SK-N-SH (cell line): ENCODE measurements around the gene VIPR2. TPM values are rescaled to one million over a fixed set of nuclear protein-coding genes. Genes with fewer than 3 reads are reported as not detected.

ENCODE experiments used
- CTCF ChIA-PET: fragments of 300-600, 350-600 bp; formaldehyde crosslinking; extraction: SDS; loops from one replicate; lab custom pipeline; 2021; lab: Yijun Ruan, JAX
- POLR2A ChIA-PET: fragments of 350-600 bp; sonication (Branson Sonifier 250); formaldehyde crosslinking; extraction: SDS; loops from one replicate; lab custom pipeline; 2020; ENCODE audit warnings: antibody characterized with exemption, inconsistent platforms; lab: Yijun Ruan, JAX
- DNase-seq: peaks from one replicate; pipeline ENCODE4 v3.0.0; 2012
- H2AFZ ChIP-seq: fragments of 200-600 bp; sonication (generic); 2 replicates; pipeline ENCODE4 v1.8.1; 2016; ENCODE audit warnings: antibody characterized with exemption, mild to moderate bottlenecking, low read depth
- H3F3A ChIP-seq: fragments of 200-600 bp; sonication (generic); replicated peaks from 2 replicates; pipeline ENCODE3; 2016; ENCODE audit warnings: antibody characterized with exemption, mild to moderate bottlenecking; ENCODE audit not compliant: insufficient read depth
- H3K27ac ChIP-seq, 2 experiments: fragments of 200-500 bp in 1 of 2; fragments of 200-600 bp in 1 of 2; sonication (Bioruptor generic) in 1 of 2; sonication (generic), shearing (Covaris generic) in 1 of 2; 2 replicates each; pipeline versions ENCODE4 v1.5.1 to v1.6.1; 2014 to 2016; ENCODE audit warnings: low read depth in 2 of 2, inconsistent platforms in 1 of 2, low read length in 1 of 2, mild to moderate bottlenecking in 1 of 2, mixed read lengths in 1 of 2
- H3K27me3 ChIP-seq: fragments of 200-600 bp; sonication (generic), shearing (Covaris generic); 2 replicates; pipeline ENCODE4 v1.6.1; 2016; ENCODE audit warnings: mixed run types; ENCODE audit not compliant: insufficient read depth
- H3K36me3 ChIP-seq, 2 experiments: fragments of 200-500 bp in 1 of 2; fragments of 200-600 bp in 1 of 2; sonication (Bioruptor generic) in 1 of 2; sonication (generic) in 1 of 2; replicated peaks in 1 of 2; 2 replicates each; pipeline versions ENCODE3 to v1.5.1; 2014 to 2016; ENCODE audit warnings: low read length in 1 of 2, mild to moderate bottlenecking in 1 of 2; ENCODE audit not compliant: insufficient read depth in 2 of 2, control insufficient read depth in 1 of 2
- H3K4me1 ChIP-seq, 2 experiments: fragments of 200-500 bp in 1 of 2; fragments of 200-600 bp in 1 of 2; sonication (Bioruptor generic) in 1 of 2; sonication (generic), shearing (Covaris generic) in 1 of 2; 2 replicates each; pipeline versions ENCODE4 v1.5.1 to v1.6.1; 2014 to 2016; ENCODE audit warnings: low read depth in 1 of 2, low read length in 1 of 2, mixed run types in 1 of 2; ENCODE audit not compliant: insufficient read depth in 2 of 2, control insufficient read depth in 1 of 2
- H3K4me2 ChIP-seq: fragments of 200-600 bp; sonication (generic), shearing (Covaris generic); 2 replicates; pipeline ENCODE4 v1.6.1; 2017; ENCODE audit warnings: mixed run types
- H3K4me3 ChIP-seq, 2 experiments: fragments of 200-500 bp in 1 of 2; fragments of 200-600 bp in 1 of 2; sonication (Bioruptor generic) in 1 of 2; sonication (generic), shearing (Covaris generic) in 1 of 2; 2 replicates each; pipeline versions ENCODE4 v1.5.1 to v1.8.1; 2014 to 2016; ENCODE audit warnings: low read depth in 2 of 2, inconsistent platforms in 1 of 2, low read length in 1 of 2, mild to moderate bottlenecking in 1 of 2, mixed read lengths in 1 of 2, moderate library complexity in 1 of 2
- H3K79me2 ChIP-seq: fragments of 200-600 bp; sonication (generic); 2 replicates; pipeline ENCODE4 v1.8.1; 2017; ENCODE audit warnings: mild to moderate bottlenecking; ENCODE audit not compliant: insufficient read depth
- H3K9ac ChIP-seq: fragments of 200-600 bp; sonication (generic); 2 replicates; pipeline ENCODE4 v1.6.1; 2017; ENCODE audit warnings: mixed run types
- H3K9me2 ChIP-seq: fragments of 200-600 bp; sonication (generic); 2 replicates; pipeline ENCODE4 v1.6.1; 2017; ENCODE audit warnings: mixed run types
- H3K9me3 ChIP-seq: fragments of 200-600 bp; sonication (generic); 2 replicates; pipeline ENCODE4 v1.6.1; 2017; ENCODE audit warnings: mixed run types, mild to moderate bottlenecking, moderate library complexity
- H4K20me1 ChIP-seq: fragments of 200-600 bp; sonication (generic); 2 replicates; pipeline ENCODE4 v1.6.1; 2017; ENCODE audit warnings: mild to moderate bottlenecking, mixed run types; ENCODE audit not compliant: insufficient read depth
- FOSL2 ChIP-seq: IDR thresholded peaks from 2 replicates; pipeline ENCODE4 v1.4.0; 2012; ENCODE audit warnings: low read depth, mild to moderate bottlenecking, moderate library complexity, borderline replicate concordance
- FOXM1 ChIP-seq: IDR thresholded peaks from 2 replicates; pipeline ENCODE4 v1.4.0; 2012; ENCODE audit warnings: low read depth, mild to moderate bottlenecking
- MEF2A ChIP-seq: IDR thresholded peaks from 2 replicates; pipeline ENCODE4 v1.4.0; 2012; ENCODE audit warnings: low read depth, borderline replicate concordance
- MXI1 ChIP-seq: IDR thresholded peaks from 2 replicates; pipeline ENCODE4 v1.6.1; 2012; ENCODE audit warnings: mild to moderate bottlenecking, low read depth, low read length, improper control_type of control experiment
- RAD21 ChIP-seq: IDR thresholded peaks from 2 replicates; pipeline ENCODE4 v1.6.1; 2012; ENCODE audit warnings: mild to moderate bottlenecking, low read length
- RXRA ChIP-seq: IDR thresholded peaks from 2 replicates; pipeline ENCODE4 v1.4.0; 2012; ENCODE audit warnings: low read depth, mild to moderate bottlenecking, borderline replicate concordance
- SMC3 ChIP-seq: IDR thresholded peaks from 2 replicates; pipeline ENCODE4 v1.6.1; 2012; ENCODE audit warnings: low read depth, low read length, improper control_type of control experiment
- TEAD4 ChIP-seq: IDR thresholded peaks from 2 replicates; pipeline ENCODE4 v1.4.0; 2012; ENCODE audit warnings: mild to moderate bottlenecking, borderline replicate concordance; ENCODE audit not compliant: insufficient read depth
- YY1 ChIP-seq: IDR thresholded peaks from 2 replicates; pipeline ENCODE4 v1.4.0; 2012; ENCODE audit warnings: low read depth, mild to moderate bottlenecking
- WGBS: methylation state at CpG from one replicate; pipeline ENCODE4 v1.1.6; 2017; ENCODE audit warnings: low lambda C conversion rate; 5-methylcytosine and 5-hydroxymethylcytosine counted together
- polyA plus RNA-seq, 3 experiments: library from polyadenylated mRNA; depleted of rRNA; stranded (reverse); fragments of >200 nt; gene quantifications; 2 replicates each; pipeline ENCODE4 v1.2.3, GENCODE V29; 2012
- TF ChIP-seq, protein P1 (sequence below): IDR thresholded peaks from 2 replicates; pipeline ENCODE4 v1.6.1; 2012; ENCODE audit warnings: mild to moderate bottlenecking, low read depth, low read length, moderate library complexity
- TF ChIP-seq, protein P2 (sequence below): IDR thresholded peaks from 2 replicates; pipeline ENCODE4 v1.4.0; 2012; ENCODE audit warnings: low read depth, borderline replicate concordance
- TF ChIP-seq, protein P3 (sequence below): IDR thresholded peaks from 2 replicates; pipeline ENCODE4 v1.4.0; 2012; ENCODE audit warnings: low read depth
- TF ChIP-seq, protein P4 (sequence below): fragments of 200-600 bp; sonication (generic); IDR thresholded peaks from 2 replicates; pipeline ENCODE4 v1.6.1; 2017; ENCODE audit warnings: antibody characterized with exemption, mild to moderate bottlenecking, moderate library complexity

VIPR2 gene
- polyA plus RNA-seq, 1 of the 3 experiments (the other 2 are of a cell fraction) = not detected

DNA sequence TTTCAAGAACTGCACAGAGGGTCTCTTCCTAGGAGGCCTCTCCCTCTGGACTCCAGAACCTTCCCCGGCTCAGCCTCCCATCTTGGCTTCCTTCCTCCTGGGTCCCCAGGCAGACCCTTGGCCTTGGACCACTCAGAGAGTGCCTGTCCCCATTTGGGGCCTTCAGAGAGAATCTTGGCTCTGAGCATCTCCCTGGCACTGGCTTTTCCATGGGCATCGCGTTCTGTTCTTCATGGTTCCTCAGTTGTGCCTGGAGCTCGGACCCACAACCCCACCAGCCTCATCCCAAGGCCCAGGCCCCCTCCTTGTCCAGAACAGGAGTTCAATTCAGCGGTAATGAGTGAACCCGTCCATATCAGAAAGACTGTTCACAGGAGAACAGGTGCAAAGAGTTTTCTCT lies 73.4 kb downstream of the VIPR2 start:
- ChIA-PET CTCF (no interaction called here), POLR2A (no interaction called here)
- Histone ChIP-seq H3K9ac (no peak overlapping the region), H3K9me2 (no peaks in the 10 kb centered on the region), H3K4me2 (no peak overlapping the region), H3K4me3 (no peak overlapping the region), H3K27me3 (no peaks in the 10 kb centered on the region), H3K9me3 (no peaks in the 10 kb centered on the region), H3F3A (no peaks in the 10 kb centered on the region), H3K79me2 (no peaks in the 10 kb centered on the region), H3K27ac (no peak overlapping the region), H2AFZ (no peak overlapping the region), H4K20me1 (no peaks in the 10 kb centered on the region), H3K4me1 (peaks cover 0 to 7% of the 10 kb centered on the region in 2 experiments; a peak in 1 of 4 replicates), H3K36me3 (no peaks in the 10 kb centered on the region)
- WGBS = 38% methylated on average over 6 of the region's 6 CpGs
- no peak for DNase-seq
- TF ChIP-seq, protein P1, sequence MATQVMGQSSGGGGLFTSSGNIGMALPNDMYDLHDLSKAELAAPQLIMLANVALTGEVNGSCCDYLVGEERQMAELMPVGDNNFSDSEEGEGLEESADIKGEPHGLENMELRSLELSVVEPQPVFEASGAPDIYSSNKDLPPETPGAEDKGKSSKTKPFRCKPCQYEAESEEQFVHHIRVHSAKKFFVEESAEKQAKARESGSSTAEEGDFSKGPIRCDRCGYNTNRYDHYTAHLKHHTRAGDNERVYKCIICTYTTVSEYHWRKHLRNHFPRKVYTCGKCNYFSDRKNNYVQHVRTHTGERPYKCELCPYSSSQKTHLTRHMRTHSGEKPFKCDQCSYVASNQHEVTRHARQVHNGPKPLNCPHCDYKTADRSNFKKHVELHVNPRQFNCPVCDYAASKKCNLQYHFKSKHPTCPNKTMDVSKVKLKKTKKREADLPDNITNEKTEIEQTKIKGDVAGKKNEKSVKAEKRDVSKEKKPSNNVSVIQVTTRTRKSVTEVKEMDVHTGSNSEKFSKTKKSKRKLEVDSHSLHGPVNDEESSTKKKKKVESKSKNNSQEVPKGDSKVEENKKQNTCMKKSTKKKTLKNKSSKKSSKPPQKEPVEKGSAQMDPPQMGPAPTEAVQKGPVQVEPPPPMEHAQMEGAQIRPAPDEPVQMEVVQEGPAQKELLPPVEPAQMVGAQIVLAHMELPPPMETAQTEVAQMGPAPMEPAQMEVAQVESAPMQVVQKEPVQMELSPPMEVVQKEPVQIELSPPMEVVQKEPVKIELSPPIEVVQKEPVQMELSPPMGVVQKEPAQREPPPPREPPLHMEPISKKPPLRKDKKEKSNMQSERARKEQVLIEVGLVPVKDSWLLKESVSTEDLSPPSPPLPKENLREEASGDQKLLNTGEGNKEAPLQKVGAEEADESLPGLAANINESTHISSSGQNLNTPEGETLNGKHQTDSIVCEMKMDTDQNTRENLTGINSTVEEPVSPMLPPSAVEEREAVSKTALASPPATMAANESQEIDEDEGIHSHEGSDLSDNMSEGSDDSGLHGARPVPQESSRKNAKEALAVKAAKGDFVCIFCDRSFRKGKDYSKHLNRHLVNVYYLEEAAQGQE = no peak
- TF ChIP-seq FOXM1 (no peak), MXI1 (no peak), TEAD4 (no peak), FOSL2 (no peak), YY1 (no peak), RAD21 (no peak), SMC3 (no peak), RXRA (no peak), MEF2A (no peak)
- TF ChIP-seq, protein P2, sequence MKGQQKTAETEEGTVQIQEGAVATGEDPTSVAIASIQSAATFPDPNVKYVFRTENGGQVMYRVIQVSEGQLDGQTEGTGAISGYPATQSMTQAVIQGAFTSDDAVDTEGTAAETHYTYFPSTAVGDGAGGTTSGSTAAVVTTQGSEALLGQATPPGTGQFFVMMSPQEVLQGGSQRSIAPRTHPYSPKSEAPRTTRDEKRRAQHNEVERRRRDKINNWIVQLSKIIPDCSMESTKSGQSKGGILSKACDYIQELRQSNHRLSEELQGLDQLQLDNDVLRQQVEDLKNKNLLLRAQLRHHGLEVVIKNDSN = no peak
- TF ChIP-seq, protein P3, sequence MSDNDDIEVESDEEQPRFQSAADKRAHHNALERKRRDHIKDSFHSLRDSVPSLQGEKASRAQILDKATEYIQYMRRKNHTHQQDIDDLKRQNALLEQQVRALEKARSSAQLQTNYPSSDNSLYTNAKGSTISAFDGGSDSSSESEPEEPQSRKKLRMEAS = no peak
- TF ChIP-seq, protein P4, sequence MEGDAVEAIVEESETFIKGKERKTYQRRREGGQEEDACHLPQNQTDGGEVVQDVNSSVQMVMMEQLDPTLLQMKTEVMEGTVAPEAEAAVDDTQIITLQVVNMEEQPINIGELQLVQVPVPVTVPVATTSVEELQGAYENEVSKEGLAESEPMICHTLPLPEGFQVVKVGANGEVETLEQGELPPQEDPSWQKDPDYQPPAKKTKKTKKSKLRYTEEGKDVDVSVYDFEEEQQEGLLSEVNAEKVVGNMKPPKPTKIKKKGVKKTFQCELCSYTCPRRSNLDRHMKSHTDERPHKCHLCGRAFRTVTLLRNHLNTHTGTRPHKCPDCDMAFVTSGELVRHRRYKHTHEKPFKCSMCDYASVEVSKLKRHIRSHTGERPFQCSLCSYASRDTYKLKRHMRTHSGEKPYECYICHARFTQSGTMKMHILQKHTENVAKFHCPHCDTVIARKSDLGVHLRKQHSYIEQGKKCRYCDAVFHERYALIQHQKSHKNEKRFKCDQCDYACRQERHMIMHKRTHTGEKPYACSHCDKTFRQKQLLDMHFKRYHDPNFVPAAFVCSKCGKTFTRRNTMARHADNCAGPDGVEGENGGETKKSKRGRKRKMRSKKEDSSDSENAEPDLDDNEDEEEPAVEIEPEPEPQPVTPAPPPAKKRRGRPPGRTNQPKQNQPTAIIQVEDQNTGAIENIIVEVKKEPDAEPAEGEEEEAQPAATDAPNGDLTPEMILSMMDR = no peak
